Right lung (tissue), 5 donors: ENCODE measurements around the gene FNBP1L. TPM values are rescaled to one million over a fixed set of nuclear protein-coding genes. Genes with fewer than 3 reads are reported as not detected.
"Not testable (repeated sequence)": the region's sequence is repeated elsewhere in the genome, so short reads cannot be mapped to it uniquely, and the experiment has no call there.

ENCODE experiments used
- DNase-seq, 2 donors: peaks; one replicate each; pipeline ENCODE4 v3.0.0-alpha.2; 2013
- polyA plus RNA-seq, 5 donors: library from polyadenylated mRNA; unstranded; fragments of 120-200 nt; gene quantifications; one replicate each; pipeline versions ENCODE4 v1.2.1 to v1.2.3, GENCODE V29; 2013; ENCODE audit warnings: inconsistent platforms in 1 of 5, low replicate concordance in 1 of 5; ENCODE audit not compliant: insufficient read length in 5 of 5, insufficient read depth in 1 of 5

The FNBP1L gene
- polyA plus RNA-seq, 5 donors, result 86.7 to 136 (median 123) TPM

- not testable (repeated sequence) for DNase-seq
Measured at GRCh38 chr1:93591291-93591675, 143.4 kb downstream of the FNBP1L start.

GRCh38 chr1:93591676-93592550 lies 144.0 kb downstream of the FNBP1L start:
- DNase-seq, result peak; percentile 44 to 47

- DNase-seq, result no peak
Measured at GRCh38 chr1:93592551-93592949, 144.6 kb downstream of the FNBP1L start.

- DNase-seq, result no peak
Measured at GRCh38 chr1:93593854-93594602, 146.1 kb downstream of the FNBP1L start.

GRCh38 chr1:93594603-93594880 lies 146.6 kb downstream of the FNBP1L start:
- no peak for DNase-seq

GRCh38 chr1:93595266-93595665 lies 147.3 kb downstream of the FNBP1L start:
- DNase-seq, result no peak

- no peak for DNase-seq
Measured at GRCh38 chr1:93595743-93596142, 147.8 kb downstream of the FNBP1L start.

GRCh38 chr1:93596329-93597089 lies 148.6 kb downstream of the FNBP1L start:
- no peak for DNase-seq

- DNase-seq, result peak in 1 of 2 donors; percentile 36
Measured at GRCh38 chr1:93597709-93598108, 149.8 kb downstream of the FNBP1L start.

- no peak for DNase-seq
Measured at GRCh38 chr1:93598396-93598795, 150.5 kb downstream of the FNBP1L start.

- no peak for DNase-seq
Measured at GRCh38 chr1:93598861-93599439, 151.0 kb downstream of the FNBP1L start.

GRCh38 chr1:93599479-93599878 lies 151.6 kb downstream of the FNBP1L start:
- no peak for DNase-seq

GRCh38 chr1:93600663-93601062 lies 152.7 kb downstream of the FNBP1L start:
- DNase-seq, result no peak

GRCh38 chr1:93601686-93602085 lies 153.8 kb downstream of the FNBP1L start:
- no peak for DNase-seq

GRCh38 chr1:93602101-93602500 lies 154.2 kb downstream of the FNBP1L start:
- no peak for DNase-seq

GRCh38 chr1:93603106-93603505 lies 155.2 kb downstream of the FNBP1L start:
- DNase-seq, result no peak

GRCh38 chr1:93603601-93604000 lies 155.7 kb downstream of the FNBP1L start:
- DNase-seq, result no peak

Other genes with a start within 250 kb of the FNBP1L start
- gene DR1, start 102.2 kb upstream of the FNBP1L start, polyA plus RNA-seq, result 10 to 100 TPM; 58.4 to 71.1 (median 62.8) TPM
- gene BCAR3, start 233.7 kb downstream of the FNBP1L start, polyA plus RNA-seq, result 10 to 100 TPM; 15.6 to 20.0 (median 17.6) TPM